GM12878 (cell line): Measurements from ENCODE around the gene GHRL. TPM values are rescaled to one million over a fixed set of nuclear protein-coding genes. Genes with fewer than 3 reads are reported as not detected.

ENCODE experiments used
- CEBPB ChIP-seq, 2 experiments: fragments of 150-350 bp in 1 of 2; IDR thresholded peaks; 2 replicates each; pipeline ENCODE4 v1.6.1; 2012 to 2014; ENCODE audit warnings: low read depth in 2 of 2, low read length in 2 of 2, borderline replicate concordance in 1 of 2, inconsistent platforms in 1 of 2
- E2F4 ChIP-seq: IDR thresholded peaks from 2 replicates; pipeline ENCODE4 v1.6.1; 2012; ENCODE audit warnings: low read depth, low read length, improper control_type of control experiment
- E2F8 ChIP-seq: fragments of 450-650 bp; IDR thresholded peaks from 2 replicates; pipeline ENCODE4 v1.6.1; 2018; ENCODE audit warnings: mild to moderate bottlenecking, low read depth, moderate library complexity; ENCODE audit not compliant: partially characterized antibody
- ESRRA ChIP-seq: IDR thresholded peaks from 2 replicates; pipeline ENCODE4 v1.6.1; 2012; ENCODE audit warnings: mild to moderate bottlenecking, low read length, improper control_type of control experiment
- IRF3 ChIP-seq: fragments of 450-650 bp; IDR thresholded peaks from 2 replicates; pipeline ENCODE4 v1.6.1; 2014; ENCODE audit warnings: mild to moderate bottlenecking
- IRF4 ChIP-seq: IDR thresholded peaks from 2 replicates; pipeline ENCODE4 v1.6.1; 2011; ENCODE audit warnings: low read depth, low read length
- MLLT1 ChIP-seq: fragments of 450-650 bp; IDR thresholded peaks from 2 replicates; pipeline ENCODE4 v1.6.1; 2016; ENCODE audit warnings: mild to moderate bottlenecking
- NFYA ChIP-seq: IDR thresholded peaks from 2 replicates; pipeline ENCODE4 v1.6.1; 2011; ENCODE audit warnings: low read depth, mild to moderate bottlenecking, low read length, improper control_type of control experiment, borderline replicate concordance
- PKNOX1 ChIP-seq: fragments of 450-650 bp; IDR thresholded peaks from 2 replicates; pipeline ENCODE4 v1.6.1; 2016; ENCODE audit warnings: mild to moderate bottlenecking
- POU2F2 ChIP-seq: IDR thresholded peaks from 3 replicates; pipeline ENCODE4 v1.6.1; 2011; ENCODE audit warnings: low read depth, mild to moderate bottlenecking, low read length, borderline replicate concordance
- RELB ChIP-seq: fragments of 450-650 bp; IDR thresholded peaks from 2 replicates; pipeline ENCODE4 v1.6.1; 2017; ENCODE audit warnings: low read depth, mild to moderate bottlenecking, moderate library complexity
- SMAD1 ChIP-seq: fragments of 450-650 bp; IDR thresholded peaks from 2 replicates; pipeline ENCODE4 v1.6.1; 2018; ENCODE audit warnings: mild to moderate bottlenecking, low read depth; ENCODE audit not compliant: partially characterized antibody
- SMC3 ChIP-seq: IDR thresholded peaks from 2 replicates; pipeline ENCODE4 v1.6.1; 2011; ENCODE audit warnings: low read length, improper control_type of control experiment, borderline replicate concordance
- ZBED1 ChIP-seq: IDR thresholded peaks from 2 replicates; pipeline ENCODE4 v1.6.1; 2016; ENCODE audit warnings: borderline replicate concordance
- ZBTB11 ChIP-seq: fragments of 450-650 bp; formaldehyde crosslinking; IDR thresholded peaks from 2 replicates; pipeline ENCODE4 v1.5.0; 2022; ENCODE audit warnings: mild to moderate bottlenecking, missing genetic modification characterization
- polyA plus RNA-seq, 11 experiments: library from polyadenylated mRNA; depleted of rRNA in 4 of 11; unstranded in 6 of 11; stranded (reverse) in 5 of 11; fragments of >200 nt; fragmentation: Nextera tagmentation in 4 of 11; fragmentation: Illumina TruSeq in 1 of 11; extraction: Ambion mirVana in 4 of 11; extraction: Trizol in 1 of 11; gene quantifications; 1 replicate in 1 of 11; 2 replicates in 10 of 11; pipeline versions ENCODE4 v1.2.1 to v1.2.3, GENCODE V29; 2011 to 2016; ENCODE audit warnings: inconsistent platforms in 2 of 11, missing spikeins in 2 of 11, low read depth in 1 of 11
- total RNA-seq, 4 experiments: library from RNA; depleted of rRNA in 3 of 4; stranded (reverse); fragments of >200 nt in 3 of 4; fragmentation: Illumina TruSeq in 1 of 4; extraction: Trizol in 1 of 4; gene quantifications; 2 replicates each; pipeline versions ENCODE4 v1.2.1 to v1.2.3, GENCODE V29; 2013 to 2021

The GHRL gene
- total and polyA plus RNA-seq, 10 of the 15 experiments (the other 5 are each of a cell fraction or from before 2014, with no cell fraction given): 0.35 to 2.2 (median 0.88) TPM

- TF ChIP-seq ZBTB11 (CRISPR knock-in tag): no peak
- no peak for TF ChIP-seq NFYA
- peak; percentile 23; the same call in 1 of the 2 replicates for TF ChIP-seq RELB
- TF ChIP-seq ZBED1: no peak
- no peak for TF ChIP-seq IRF3
- TF ChIP-seq SMC3: no peak
- no peak for TF ChIP-seq E2F8
- peak; percentile 79 for TF ChIP-seq PKNOX1
- TF ChIP-seq CEBPB (IDR thresholded peaks at IDR 0.05; ENCODE audit: borderline replicate concordance in 1 of 2, low read depth in 2 of 2, low read length in 2 of 2): no peak
- no peak for TF ChIP-seq IRF4
- TF ChIP-seq ESRRA: peak; percentile 29; the same call in 1 of the 2 replicates
- TF ChIP-seq E2F4: peak; percentile 58
- 0 out of 2 replicates have a peak, but pooled peaks have one; percentile 7 for TF ChIP-seq MLLT1
- TF ChIP-seq SMAD1: no peak
- peak; percentile 45; the same call in 1 of the 3 replicates for TF ChIP-seq POU2F2
Observed at GRCh38 chr3:10248184-10248983, 44.4 kb downstream of the GHRL start, which contains the start of gene TATDN2 (continued).
